ENCODE results near the gene SNX32.

The SNX32 gene

DNA sequence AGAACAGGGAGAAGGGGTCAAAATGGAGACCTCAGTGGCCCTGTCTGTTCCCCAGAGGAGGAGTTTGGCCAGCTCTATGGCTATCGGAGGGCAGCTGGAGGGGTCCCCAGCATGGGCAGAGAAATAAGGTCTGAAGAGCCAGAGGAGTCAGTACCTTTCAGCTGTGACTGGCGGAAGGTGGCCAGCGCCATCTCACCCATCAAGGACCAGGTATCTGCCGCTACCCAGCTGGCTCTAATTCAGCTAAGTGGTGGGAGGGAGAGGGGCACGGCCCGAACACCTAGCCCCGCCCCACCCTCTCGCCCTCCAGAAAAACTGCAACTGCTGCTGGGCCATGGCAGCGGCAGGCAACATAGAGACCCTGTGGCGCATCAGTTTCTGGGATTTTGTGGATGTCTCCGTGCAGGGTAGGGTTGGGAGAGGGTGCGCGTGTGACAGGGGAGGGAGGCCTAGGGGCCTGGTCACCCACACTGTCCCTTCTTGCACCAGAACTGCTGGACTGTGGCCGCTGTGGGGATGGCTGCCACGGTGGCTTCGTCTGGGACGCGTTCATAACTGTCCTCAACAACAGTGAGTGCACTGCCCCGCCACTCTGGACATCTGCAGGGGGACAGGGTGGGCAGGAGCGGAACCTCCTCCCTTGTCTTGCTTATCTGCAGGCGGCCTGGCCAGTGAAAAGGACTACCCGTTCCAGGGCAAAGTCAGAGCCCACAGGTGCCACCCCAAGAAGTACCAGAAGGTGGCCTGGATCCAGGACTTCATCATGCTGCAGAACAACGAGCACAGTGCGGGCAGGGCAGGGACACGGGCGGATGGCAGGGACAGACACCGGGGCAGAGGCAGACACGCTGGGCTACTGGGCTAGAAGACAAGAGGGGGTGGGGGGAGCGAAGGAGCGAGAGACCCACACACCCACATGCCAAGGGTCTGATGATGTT, 48.6 kb downstream of the SNX32 start:
- no peak for DNase-seq (ENCODE audit: low read depth)
- no peak overlapping the region for H3K4me3 ChIP-seq (ENCODE audit: low read length)
- TF ChIP-seq, protein P1, sequence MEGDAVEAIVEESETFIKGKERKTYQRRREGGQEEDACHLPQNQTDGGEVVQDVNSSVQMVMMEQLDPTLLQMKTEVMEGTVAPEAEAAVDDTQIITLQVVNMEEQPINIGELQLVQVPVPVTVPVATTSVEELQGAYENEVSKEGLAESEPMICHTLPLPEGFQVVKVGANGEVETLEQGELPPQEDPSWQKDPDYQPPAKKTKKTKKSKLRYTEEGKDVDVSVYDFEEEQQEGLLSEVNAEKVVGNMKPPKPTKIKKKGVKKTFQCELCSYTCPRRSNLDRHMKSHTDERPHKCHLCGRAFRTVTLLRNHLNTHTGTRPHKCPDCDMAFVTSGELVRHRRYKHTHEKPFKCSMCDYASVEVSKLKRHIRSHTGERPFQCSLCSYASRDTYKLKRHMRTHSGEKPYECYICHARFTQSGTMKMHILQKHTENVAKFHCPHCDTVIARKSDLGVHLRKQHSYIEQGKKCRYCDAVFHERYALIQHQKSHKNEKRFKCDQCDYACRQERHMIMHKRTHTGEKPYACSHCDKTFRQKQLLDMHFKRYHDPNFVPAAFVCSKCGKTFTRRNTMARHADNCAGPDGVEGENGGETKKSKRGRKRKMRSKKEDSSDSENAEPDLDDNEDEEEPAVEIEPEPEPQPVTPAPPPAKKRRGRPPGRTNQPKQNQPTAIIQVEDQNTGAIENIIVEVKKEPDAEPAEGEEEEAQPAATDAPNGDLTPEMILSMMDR (conservative IDR thresholded peaks at IDR 0.05; ENCODE audit: low read depth, low read length) = no peak

DNA sequence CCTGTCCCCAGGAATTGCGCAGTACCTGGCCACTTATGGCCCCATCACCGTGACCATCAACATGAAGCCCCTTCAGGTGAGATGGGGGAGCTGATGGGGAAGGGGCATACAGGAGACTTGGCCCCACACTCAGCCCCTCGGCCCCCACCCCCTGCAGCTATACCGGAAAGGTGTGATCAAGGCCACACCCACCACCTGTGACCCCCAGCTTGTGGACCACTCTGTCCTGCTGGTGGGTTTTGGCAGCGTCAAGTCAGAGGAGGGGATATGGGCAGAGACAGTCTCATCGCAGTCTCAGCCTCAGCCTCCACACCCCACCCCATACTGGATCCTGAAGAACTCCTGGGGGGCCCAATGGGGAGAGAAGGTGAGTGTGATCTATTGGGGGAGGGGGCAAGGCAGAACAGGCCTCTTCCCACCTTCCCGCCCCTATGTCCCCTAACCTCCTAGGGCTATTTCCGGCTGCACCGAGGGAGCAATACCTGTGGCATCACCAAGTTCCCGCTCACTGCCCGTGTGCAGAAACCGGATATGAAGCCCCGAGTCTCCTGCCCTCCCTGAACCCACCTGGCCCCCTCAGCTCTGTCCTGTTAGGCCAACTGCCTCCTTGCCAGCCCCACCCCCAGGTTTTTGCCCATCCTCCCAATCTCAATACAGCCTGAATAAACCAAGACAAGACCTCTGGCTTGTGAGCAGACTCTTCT, 49.4 kb downstream of the SNX32 start:
- TF ChIP-seq, protein P1 (conservative IDR thresholded peaks at IDR 0.05; ENCODE audit: low read depth, low read length) = no peak
- no peak for DNase-seq (ENCODE audit: low read depth)
- no peak overlapping the region for H3K4me3 ChIP-seq (ENCODE audit: low read length)

DNA sequence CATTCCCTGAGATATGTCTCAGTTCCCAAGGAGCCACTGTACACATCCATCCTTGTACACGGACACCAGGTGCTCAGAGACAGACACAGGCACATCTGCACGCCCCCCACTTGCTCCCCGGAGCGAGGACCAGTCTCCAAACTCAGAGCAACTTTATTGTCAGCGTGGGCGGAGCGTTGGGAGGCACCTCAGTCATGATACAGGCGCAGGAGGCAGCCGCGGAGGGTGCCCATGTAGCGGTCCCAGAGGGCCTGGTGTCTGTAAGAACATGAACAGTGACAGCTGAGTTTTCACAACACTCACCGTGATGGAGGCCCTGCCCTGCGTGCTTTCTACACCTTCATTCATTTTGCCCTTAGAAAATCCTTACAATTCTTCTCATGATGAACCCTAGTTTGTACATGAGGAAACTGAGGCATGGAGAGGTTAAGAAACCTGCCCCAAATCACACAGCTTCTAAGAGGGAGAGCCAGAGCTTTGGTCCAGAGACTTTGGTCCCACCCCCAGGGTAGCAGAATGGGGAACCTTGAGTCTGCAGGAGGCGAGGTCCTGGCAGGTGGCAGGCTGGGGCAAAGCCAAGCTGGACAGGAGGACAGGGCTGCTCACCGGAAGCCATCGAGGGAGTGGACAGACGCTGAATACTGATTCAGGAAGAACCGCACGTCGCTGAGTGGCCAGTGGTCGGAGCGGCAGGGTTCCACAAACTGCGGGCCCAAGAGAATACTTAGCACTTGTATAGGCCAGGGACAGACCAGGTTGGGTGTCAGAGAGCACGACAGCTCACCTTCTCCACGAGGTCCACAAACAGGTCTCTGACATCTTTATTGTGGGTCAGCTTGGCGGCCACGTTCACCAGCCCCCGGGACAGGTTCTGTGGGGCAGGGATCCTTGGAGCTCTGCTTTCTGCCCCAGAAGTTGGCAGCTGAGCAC, 50.3 kb downstream of the SNX32 start:
- no peak for DNase-seq (ENCODE audit: low read depth)
- TF ChIP-seq, protein P1 (conservative IDR thresholded peaks at IDR 0.05; ENCODE audit: low read depth, low read length) = no peak
- no peak overlapping the region for H3K4me3 ChIP-seq (ENCODE audit: low read length)

DNA sequence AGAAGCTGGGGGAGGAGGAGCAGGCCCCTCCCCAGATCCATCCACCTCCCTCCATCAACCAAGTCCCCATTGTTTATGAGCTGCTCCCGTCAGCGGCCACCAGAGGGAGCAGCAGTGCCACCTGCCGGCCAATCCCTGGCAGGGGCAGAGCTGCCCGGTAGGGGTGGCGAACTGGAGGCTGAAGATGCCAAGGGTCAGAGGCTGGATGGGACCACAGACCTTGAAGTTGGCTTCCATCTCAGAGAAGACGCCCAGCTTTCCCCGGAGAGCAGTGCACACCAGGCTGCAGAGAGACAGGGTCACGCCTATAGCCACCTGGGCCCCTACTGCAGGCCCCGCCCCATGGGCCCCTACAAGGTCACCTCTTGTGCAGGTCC, 50.9 kb downstream of the SNX32 start:
- H3K4me3 ChIP-seq (ENCODE audit: low read length) = no peak overlapping the region
- TF ChIP-seq, protein P1 (conservative IDR thresholded peaks at IDR 0.05; ENCODE audit: low read depth, low read length) = peak; percentile 100
- no peak for DNase-seq (ENCODE audit: low read depth)

DNA sequence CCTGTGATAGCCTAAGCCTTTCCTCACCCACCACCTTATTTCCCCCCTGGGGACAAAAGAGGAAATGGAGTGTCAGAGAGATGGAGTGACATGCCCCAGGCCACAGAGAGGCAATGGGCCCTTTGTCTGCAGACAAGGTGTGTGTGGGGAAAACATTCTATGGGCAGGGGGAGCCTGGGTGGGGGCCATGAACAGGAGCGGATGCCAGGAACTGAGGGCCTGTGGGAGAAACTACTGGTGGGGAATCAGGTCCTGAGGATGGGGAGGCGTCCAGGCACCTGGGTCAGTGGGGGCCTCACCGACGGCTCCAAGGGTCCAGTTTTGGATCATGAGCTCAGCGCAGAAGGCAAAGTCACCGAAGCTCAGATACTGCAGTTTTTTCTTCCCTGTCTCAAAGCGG, 51.5 kb downstream of the SNX32 start:
- DNase-seq (ENCODE audit: low read depth) = no peak
- TF ChIP-seq, protein P1 (conservative IDR thresholded peaks at IDR 0.05; ENCODE audit: low read depth, low read length) = no peak
- H3K4me3 ChIP-seq (ENCODE audit: low read length) = no peak overlapping the region

DNA sequence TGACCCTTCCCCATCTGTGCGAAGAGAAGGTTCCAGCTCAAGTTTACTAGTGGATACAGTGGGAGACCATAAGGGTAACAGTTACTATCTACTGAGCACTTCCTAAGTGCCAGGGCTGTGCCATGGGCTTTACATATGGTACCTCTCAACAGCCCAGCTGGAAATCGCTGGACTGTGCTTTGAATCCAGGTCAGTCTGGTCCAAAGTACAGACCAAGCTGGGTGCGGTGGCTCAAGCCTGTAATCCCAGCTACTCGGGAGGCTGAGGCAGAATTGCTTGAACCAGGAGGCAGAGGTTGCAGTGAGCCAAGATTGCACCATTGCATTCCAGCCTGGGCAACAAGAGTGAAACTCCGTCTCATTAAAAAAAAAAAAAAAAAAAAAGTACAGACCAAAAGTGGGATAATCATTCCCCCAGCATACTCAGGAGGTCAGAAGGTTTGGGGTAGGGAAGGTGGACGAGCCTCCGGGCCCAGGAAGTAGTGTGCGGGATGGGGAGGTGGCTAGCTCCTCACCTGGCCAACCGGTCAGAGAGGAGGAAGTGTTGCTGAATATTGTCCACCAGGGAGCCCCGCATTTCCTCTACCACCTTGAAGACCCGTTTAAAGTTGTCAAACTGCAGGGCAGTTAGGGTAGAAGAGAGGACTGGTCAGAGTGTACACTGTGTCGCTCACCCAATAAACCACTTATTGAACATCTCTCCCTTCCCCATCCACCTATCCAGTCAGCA, 52.2 kb downstream of the SNX32 start:
- no peak overlapping the region for H3K4me3 ChIP-seq (ENCODE audit: low read length)
- TF ChIP-seq, protein P1 (conservative IDR thresholded peaks at IDR 0.05; ENCODE audit: low read depth, low read length) = no peak
- DNase-seq (ENCODE audit: low read depth) = no peak

Data from retinal pigment epithelial cell (primary cell).